ENCODE measurements around the gene TIAM1. TPM values are rescaled to one million over a fixed set of nuclear protein-coding genes. Genes with fewer than 3 reads are reported as not detected.

The TIAM1 gene
- total and polyA plus RNA-seq, 8 donors, result 1.1 to 19.8 (median 3.3) TPM

DNA sequence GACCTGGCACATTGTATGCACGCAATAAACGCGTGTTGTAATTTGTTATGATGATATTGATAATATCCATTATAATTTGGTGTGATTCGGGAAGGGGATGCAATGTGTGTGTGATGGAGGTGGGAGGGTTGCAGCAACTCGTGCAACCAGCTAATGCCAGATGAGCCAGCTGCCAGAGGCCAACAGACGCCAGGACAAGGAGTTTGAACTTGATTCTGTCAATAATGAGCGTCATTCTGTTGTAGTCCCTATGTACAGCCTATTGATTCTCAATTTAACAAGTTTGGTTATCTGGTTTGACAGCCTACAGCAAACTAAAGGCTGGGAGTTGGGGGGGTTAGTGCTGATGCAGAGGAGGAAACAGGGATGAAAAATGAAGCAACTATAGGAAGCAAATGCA lies 35.5 kb downstream of the TIAM1 start:
- Histone ChIP-seq H3K36me3 (no peaks in the 10 kb centered on the region), H3K4me1 (no peaks in the 10 kb centered on the region), H3K27me3 (no peaks in the 10 kb centered on the region), H3K27ac (no peak overlapping the region), H3K4me3 (no peak overlapping the region), H3K9me3 (no peaks in the 10 kb centered on the region)
- no peak for TF ChIP-seq EP300 (IDR thresholded peaks at IDR 0.05)
- TF ChIP-seq POLR2AphosphoS5 (IDR thresholded peaks at IDR 0.05), result no peak
- TF ChIP-seq CTCF (IDR thresholded peaks at IDR 0.05), result no peak
- no peak for TF ChIP-seq POLR2A (IDR thresholded peaks at IDR 0.05)
- 83 to 94% (median 90%) methylated on average over 7 of the region's 7 CpGs for WGBS, 5 donors
- DNase-seq, result no peak
- intact Hi-C loops (cut with DNase I; ENCODE audit: low total_unique reads), result no loop called here

DNA sequence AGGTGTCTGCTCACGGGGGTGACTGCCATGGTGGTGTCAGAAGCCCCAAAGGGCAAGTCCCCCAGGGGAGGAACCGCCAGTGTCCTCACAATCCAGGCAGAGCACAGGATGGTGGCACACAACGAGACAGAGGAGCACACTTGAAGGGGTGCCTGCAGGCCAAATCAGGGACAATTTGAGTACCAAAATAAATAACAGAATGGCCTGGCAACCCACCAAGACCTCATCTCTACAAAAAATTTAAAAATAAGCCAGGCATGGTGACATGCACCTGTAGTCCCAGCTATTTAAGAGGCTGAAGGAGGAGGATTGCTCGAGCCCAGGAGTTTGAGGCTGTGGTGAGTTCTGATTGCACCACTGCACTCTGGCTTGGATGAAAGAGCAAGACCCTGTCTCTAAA lies 38.2 kb downstream of the TIAM1 start:
- H3K36me3 ChIP-seq, result no peaks in the 10 kb centered on the region
- no peak for TF ChIP-seq EP300 (IDR thresholded peaks at IDR 0.05)
- TF ChIP-seq POLR2A (IDR thresholded peaks at IDR 0.05), result no peak
- TF ChIP-seq CTCF (IDR thresholded peaks at IDR 0.05), result no peak
- TF ChIP-seq POLR2AphosphoS5 (IDR thresholded peaks at IDR 0.05), result no peak
- H3K4me3 ChIP-seq, result no peak overlapping the region
- no peak for DNase-seq
- WGBS, 5 donors, result 81 to 92% (median 85%) methylated on average over 4 of the region's 4 CpGs
- no peaks in the 10 kb centered on the region for H3K27me3 ChIP-seq
- no peaks in the 10 kb centered on the region for H3K4me1 ChIP-seq
- no peaks in the 10 kb centered on the region for H3K9me3 ChIP-seq
- intact Hi-C loops (cut with DNase I; ENCODE audit: low total_unique reads), result no loop called here
- no peak overlapping the region for H3K27ac ChIP-seq

DNA sequence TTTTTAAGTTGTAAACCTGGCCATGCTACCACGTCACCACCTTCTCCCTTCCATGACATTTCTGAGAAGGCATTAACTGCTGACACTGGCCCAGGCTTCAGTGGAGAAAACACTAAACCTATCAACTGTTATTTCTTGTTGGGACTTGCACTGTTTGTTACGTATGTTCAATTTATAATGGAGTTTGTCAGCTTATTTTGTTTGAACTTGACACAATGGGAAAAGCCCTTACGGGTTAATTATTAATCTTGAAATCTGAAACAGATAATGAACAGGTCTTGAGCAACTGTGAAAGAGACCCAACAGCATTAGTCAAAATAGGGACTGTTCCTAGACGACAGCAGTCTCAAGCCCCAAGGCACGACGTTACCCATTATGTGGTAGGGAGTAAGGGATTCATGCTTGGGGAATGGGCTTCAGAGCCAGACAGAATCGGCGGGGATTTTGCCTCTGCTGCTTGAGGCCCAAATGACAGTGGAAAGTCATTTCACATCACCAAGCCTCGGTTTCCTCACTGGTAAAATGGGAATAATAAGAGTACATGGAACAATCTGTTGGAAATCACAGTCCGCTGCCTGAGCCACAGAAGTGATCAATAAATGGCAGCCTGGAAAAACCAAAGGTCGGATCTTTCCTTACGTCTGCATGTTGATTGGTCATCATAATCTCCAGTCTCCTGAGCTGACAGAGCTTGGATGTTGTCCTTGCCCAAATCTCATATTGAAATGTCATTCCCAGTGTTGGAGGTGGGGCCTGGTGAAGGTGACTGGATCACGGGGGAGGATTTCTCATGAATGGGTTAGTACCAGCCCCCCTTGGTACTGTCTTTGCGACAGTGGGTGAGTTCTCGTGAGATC lies 44.5 kb downstream of the TIAM1 start:
- H3K27me3 ChIP-seq, result no peaks in the 10 kb centered on the region
- H3K9me3 ChIP-seq, result no peaks in the 10 kb centered on the region
- DNase-seq, result peak in 1 of 2 donors; percentile 70
- intact Hi-C loops (cut with DNase I; ENCODE audit: low total_unique reads), result no loop called here
- peak overlapping the region; percentile 65 to 91 (median 67) for H3K27ac ChIP-seq
- TF ChIP-seq POLR2A (IDR thresholded peaks at IDR 0.05) (no peak), EP300 (IDR thresholded peaks at IDR 0.05) (no peak), POLR2AphosphoS5 (IDR thresholded peaks at IDR 0.05) (peak in 2 of 3 donors; percentile 7 to 24)
- H3K4me3 ChIP-seq, result no peak overlapping the region
- WGBS, 5 donors, result 60 to 73% (median 64%) methylated on average over 15 of the region's 15 CpGs
- H3K4me1 ChIP-seq, result peaks cover 0 to 11% (median 0%) of the 10 kb centered on the region in 4 donors
- H3K36me3 ChIP-seq, result no peaks in the 10 kb centered on the region

GRCh38 chr21:31298618-31299269 lies 45.3 kb downstream of the TIAM1 start:
- H3K4me3 ChIP-seq, result no peak overlapping the region
- no peak for TF ChIP-seq POLR2AphosphoS5 (IDR thresholded peaks at IDR 0.05)
- no peak for TF ChIP-seq POLR2A (IDR thresholded peaks at IDR 0.05)
- no peak for TF ChIP-seq EP300 (IDR thresholded peaks at IDR 0.05)
- no peak for TF ChIP-seq CTCF (IDR thresholded peaks at IDR 0.05)
- DNase-seq, result peak in 1 of 2 donors; percentile 49
- H3K36me3 ChIP-seq, result no peaks in the 10 kb centered on the region
- H3K4me1 ChIP-seq, result peaks cover 0 to 17% (median 0%) of the 10 kb centered on the region in 4 donors
- H3K9me3 ChIP-seq, result no peaks in the 10 kb centered on the region
- H3K27me3 ChIP-seq, result no peaks in the 10 kb centered on the region
- H3K27ac ChIP-seq, result peak overlapping the region; percentile 65 to 91 (median 67)
- 28 to 54% (median 37%) methylated on average over 6 of the region's 6 CpGs for whole genome bisulfite sequencing, 5 donors
- intact Hi-C loops (cut with DNase I; ENCODE audit: low total_unique reads), result no loop called here

All from stomach (tissue), 9 donors.